ENCODE results near the gene TMIGD3.

Gene TMIGD3

DNA sequence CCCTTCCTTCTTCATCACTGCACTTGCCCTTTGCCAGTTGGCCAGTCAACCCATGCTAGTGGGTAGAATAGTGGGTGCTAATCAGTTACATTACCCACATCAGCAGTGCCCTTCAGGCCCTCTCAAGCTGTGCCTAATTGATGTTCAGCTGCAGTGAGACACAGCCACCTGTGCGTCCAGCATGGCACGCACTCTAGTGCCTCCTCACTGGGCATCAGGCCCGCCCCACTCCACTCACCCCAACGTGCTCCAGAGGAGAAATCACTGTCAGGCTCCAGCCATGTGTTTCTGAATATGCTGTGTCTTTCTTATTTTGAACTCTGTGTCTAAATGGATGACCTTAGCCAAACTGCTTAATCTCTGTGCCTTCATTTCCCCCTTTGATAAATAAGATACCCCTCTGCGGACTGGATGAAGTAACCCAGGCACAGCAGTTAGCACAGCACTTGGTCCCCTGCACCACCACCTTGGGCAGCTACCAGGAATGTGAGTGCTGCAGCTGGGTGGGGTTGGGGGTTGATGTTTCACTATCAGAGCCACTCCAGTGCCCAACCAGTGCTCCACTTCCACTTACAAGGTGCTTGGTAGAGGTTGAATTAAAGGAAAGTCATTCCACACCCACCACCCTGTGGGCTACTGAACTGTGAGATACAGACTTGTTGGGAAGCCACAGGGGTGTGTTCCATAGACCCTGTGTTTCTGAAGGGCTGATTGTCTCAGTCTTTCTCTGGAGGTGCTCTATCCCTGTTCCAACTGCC is 8.9 kb upstream of the TMIGD3 start:
- Histone ChIP-seq H2BK120ac (ENCODE audit: low read depth, low read length) (no peak overlapping the region), H3K14ac (ENCODE audit: low read length in 2 of 2) (no peak overlapping the region), H4K8ac (ENCODE audit: low read length) (no peak overlapping the region), H3K36me3 (ENCODE audit: control insufficient read depth in 1 of 2, insufficient read depth in 2 of 2, low read depth in 1 of 2, low read length in 2 of 2) (no peaks in the 10 kb centered on the region), H3K79me1 (replicated peaks; ENCODE audit: low read length, poor library complexity, severe bottlenecking) (no peaks in the 10 kb centered on the region), H2BK12ac (ENCODE audit: low read length in 2 of 2) (no peak overlapping the region), H3K4me2 (ENCODE audit: low read length, poor library complexity, severe bottlenecking) (no peak overlapping the region), H3K4ac (ENCODE audit: low read depth in 1 of 2, low read length in 2 of 2) (no peak overlapping the region), H3K18ac (ENCODE audit: low read depth in 1 of 2, low read length in 2 of 2) (no peak overlapping the region), H2BK5ac (ENCODE audit: low read depth, low read length, poor library complexity, severe bottlenecking) (no peak overlapping the region), H2BK15ac (ENCODE audit: low read depth, poor library complexity, severe bottlenecking) (no peak overlapping the region), H3K4me3 (ENCODE audit: insufficient read depth in 1 of 2, low read depth in 1 of 2, low read length in 2 of 2) (no peak overlapping the region), H3K27me3 (ENCODE audit: control insufficient read depth in 1 of 2, insufficient read depth in 1 of 2, low read length in 2 of 2) (no peaks in the 10 kb centered on the region), H3K9ac (ENCODE audit: low read length) (no peak overlapping the region), H2AFZ (ENCODE audit: low read depth, low read length) (no peak overlapping the region), H3K23ac (ENCODE audit: low read length in 2 of 2) (no peak overlapping the region), H2AK5ac (ENCODE audit: low read length, severe bottlenecking) (no peak overlapping the region), H3K27ac (ENCODE audit: low read length, poor library complexity, severe bottlenecking) (no peak overlapping the region), H4K91ac (ENCODE audit: low read length) (no peak overlapping the region), H3K4me1 (ENCODE audit: control insufficient read depth, insufficient read depth, low read depth, low read length) (peaks cover 8% of the 10 kb centered on the region), H3K9me3 (ENCODE audit: control insufficient read depth, low read length) (no peaks in the 10 kb centered on the region)
- WGBS: 80% methylated on average over 4 of the region's 5 CpGs
- no peak for DNase-seq

DNA sequence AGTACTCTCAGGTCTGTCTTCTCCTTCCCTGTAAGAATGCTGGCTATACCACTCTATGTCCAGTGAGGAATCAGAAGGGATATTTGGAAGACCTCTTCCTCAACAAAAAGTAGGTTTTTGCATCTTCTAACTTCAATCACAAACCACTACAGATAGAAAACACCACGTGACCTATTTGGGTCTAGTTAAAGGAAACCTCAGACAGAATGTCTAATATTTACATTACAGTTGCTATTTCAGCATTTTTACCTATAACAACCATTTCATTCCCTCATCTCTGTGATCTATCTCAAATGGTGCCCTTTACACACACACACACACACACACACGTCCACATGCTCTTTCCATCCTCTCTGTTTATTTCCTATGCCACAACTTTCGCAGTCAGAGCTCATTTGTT is 7.9 kb upstream of the TMIGD3 start:
- no peaks in the 10 kb centered on the region for H3K27me3 ChIP-seq (ENCODE audit: control insufficient read depth in 1 of 2, insufficient read depth in 1 of 2, low read length in 2 of 2)
- 71% methylated on average over 3 of the region's 3 CpGs for WGBS
- no peak overlapping the region for H3K9ac ChIP-seq (ENCODE audit: low read length)
- DNase-seq: no peak
- H3K23ac ChIP-seq (ENCODE audit: low read length in 2 of 2): no peak overlapping the region
- no peak overlapping the region for H2BK5ac ChIP-seq (ENCODE audit: low read depth, low read length, poor library complexity, severe bottlenecking)
- no peaks in the 10 kb centered on the region for H3K36me3 ChIP-seq (ENCODE audit: control insufficient read depth in 1 of 2, insufficient read depth in 2 of 2, low read depth in 1 of 2, low read length in 2 of 2)
- H2BK12ac ChIP-seq (ENCODE audit: low read length in 2 of 2): no peak overlapping the region
- no peak overlapping the region for H4K91ac ChIP-seq (ENCODE audit: low read length)
- no peak overlapping the region for H4K8ac ChIP-seq (ENCODE audit: low read length)
- no peak overlapping the region for H2AFZ ChIP-seq (ENCODE audit: low read depth, low read length)
- H3K18ac ChIP-seq (ENCODE audit: low read depth in 1 of 2, low read length in 2 of 2): no peak overlapping the region
- no peak overlapping the region for H3K14ac ChIP-seq (ENCODE audit: low read length in 2 of 2)
- H2AK5ac ChIP-seq (ENCODE audit: low read length, severe bottlenecking): no peak overlapping the region
- H2BK120ac ChIP-seq (ENCODE audit: low read depth, low read length): no peak overlapping the region
- H2BK15ac ChIP-seq (ENCODE audit: low read depth, poor library complexity, severe bottlenecking): no peak overlapping the region
- H3K4me2 ChIP-seq (ENCODE audit: low read length, poor library complexity, severe bottlenecking): no peak overlapping the region
- H3K9me3 ChIP-seq (ENCODE audit: control insufficient read depth, low read length): no peaks in the 10 kb centered on the region
- H3K4me3 ChIP-seq (ENCODE audit: insufficient read depth in 1 of 2, low read depth in 1 of 2, low read length in 2 of 2): no peak overlapping the region
- H3K27ac ChIP-seq (ENCODE audit: low read length, poor library complexity, severe bottlenecking): no peak overlapping the region
- peaks cover 10% of the 10 kb centered on the region for H3K4me1 ChIP-seq (ENCODE audit: control insufficient read depth, insufficient read depth, low read depth, low read length)
- no peak overlapping the region for H3K4ac ChIP-seq (ENCODE audit: low read depth in 1 of 2, low read length in 2 of 2)
- no peaks in the 10 kb centered on the region for H3K79me1 ChIP-seq (replicated peaks; ENCODE audit: low read length, poor library complexity, severe bottlenecking)

DNA sequence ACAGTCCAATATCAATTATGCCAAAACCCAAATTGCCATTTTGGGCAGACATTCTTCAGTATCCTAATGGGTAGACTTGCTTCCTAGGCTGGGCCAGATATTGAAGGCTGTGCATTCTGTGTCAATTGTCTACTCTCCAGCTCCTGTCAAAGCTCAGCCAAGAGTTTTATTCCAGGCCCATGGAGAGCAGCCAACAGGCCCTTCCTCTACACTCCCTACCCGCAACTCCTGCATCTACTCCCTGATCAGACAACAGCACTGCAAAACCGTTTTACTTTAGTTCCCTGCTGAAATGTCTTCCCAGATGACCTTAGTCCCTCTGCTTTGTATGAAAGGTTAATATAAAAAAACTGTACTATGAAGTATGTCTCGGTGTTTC is 6.6 kb upstream of the TMIGD3 start:
- DNase-seq: no peak
- H3K27me3 ChIP-seq (ENCODE audit: control insufficient read depth in 1 of 2, insufficient read depth in 1 of 2, low read length in 2 of 2): no peaks in the 10 kb centered on the region
- WGBS: 95% methylated on average over 2 of the region's 3 CpGs
- H2AK5ac ChIP-seq (ENCODE audit: low read length, severe bottlenecking): no peak overlapping the region
- H3K27ac ChIP-seq (ENCODE audit: low read length, poor library complexity, severe bottlenecking): no peak overlapping the region
- H3K9ac ChIP-seq (ENCODE audit: low read length): peak overlapping the region; percentile 24
- no peak overlapping the region for H2BK5ac ChIP-seq (ENCODE audit: low read depth, low read length, poor library complexity, severe bottlenecking)
- H3K79me1 ChIP-seq (replicated peaks; ENCODE audit: low read length, poor library complexity, severe bottlenecking): no peaks in the 10 kb centered on the region
- H2BK12ac ChIP-seq (ENCODE audit: low read length in 2 of 2): no peak overlapping the region
- no peak overlapping the region for H3K4me3 ChIP-seq (ENCODE audit: insufficient read depth in 1 of 2, low read depth in 1 of 2, low read length in 2 of 2)
- H2BK15ac ChIP-seq (ENCODE audit: low read depth, poor library complexity, severe bottlenecking): no peak overlapping the region
- no peak overlapping the region for H4K91ac ChIP-seq (ENCODE audit: low read length)
- H3K36me3 ChIP-seq (ENCODE audit: control insufficient read depth in 1 of 2, insufficient read depth in 2 of 2, low read depth in 1 of 2, low read length in 2 of 2): no peaks in the 10 kb centered on the region
- H4K8ac ChIP-seq (ENCODE audit: low read length): no peak overlapping the region
- no peak overlapping the region for H3K4me2 ChIP-seq (ENCODE audit: low read length, poor library complexity, severe bottlenecking)
- no peaks in the 10 kb centered on the region for H3K9me3 ChIP-seq (ENCODE audit: control insufficient read depth, low read length)
- no peak overlapping the region for H3K23ac ChIP-seq (ENCODE audit: low read length in 2 of 2)
- peaks cover 10% of the 10 kb centered on the region for H3K4me1 ChIP-seq (ENCODE audit: control insufficient read depth, insufficient read depth, low read depth, low read length)
- no peak overlapping the region for H3K18ac ChIP-seq (ENCODE audit: low read depth in 1 of 2, low read length in 2 of 2)
- H2AFZ ChIP-seq (ENCODE audit: low read depth, low read length): no peak overlapping the region
- no peak overlapping the region for H2BK120ac ChIP-seq (ENCODE audit: low read depth, low read length)
- peak overlapping the region in 1 of 2 experiments; percentile 24 for H3K4ac ChIP-seq (ENCODE audit: low read depth in 1 of 2, low read length in 2 of 2)
- no peak overlapping the region for H3K14ac ChIP-seq (ENCODE audit: low read length in 2 of 2)

DNA sequence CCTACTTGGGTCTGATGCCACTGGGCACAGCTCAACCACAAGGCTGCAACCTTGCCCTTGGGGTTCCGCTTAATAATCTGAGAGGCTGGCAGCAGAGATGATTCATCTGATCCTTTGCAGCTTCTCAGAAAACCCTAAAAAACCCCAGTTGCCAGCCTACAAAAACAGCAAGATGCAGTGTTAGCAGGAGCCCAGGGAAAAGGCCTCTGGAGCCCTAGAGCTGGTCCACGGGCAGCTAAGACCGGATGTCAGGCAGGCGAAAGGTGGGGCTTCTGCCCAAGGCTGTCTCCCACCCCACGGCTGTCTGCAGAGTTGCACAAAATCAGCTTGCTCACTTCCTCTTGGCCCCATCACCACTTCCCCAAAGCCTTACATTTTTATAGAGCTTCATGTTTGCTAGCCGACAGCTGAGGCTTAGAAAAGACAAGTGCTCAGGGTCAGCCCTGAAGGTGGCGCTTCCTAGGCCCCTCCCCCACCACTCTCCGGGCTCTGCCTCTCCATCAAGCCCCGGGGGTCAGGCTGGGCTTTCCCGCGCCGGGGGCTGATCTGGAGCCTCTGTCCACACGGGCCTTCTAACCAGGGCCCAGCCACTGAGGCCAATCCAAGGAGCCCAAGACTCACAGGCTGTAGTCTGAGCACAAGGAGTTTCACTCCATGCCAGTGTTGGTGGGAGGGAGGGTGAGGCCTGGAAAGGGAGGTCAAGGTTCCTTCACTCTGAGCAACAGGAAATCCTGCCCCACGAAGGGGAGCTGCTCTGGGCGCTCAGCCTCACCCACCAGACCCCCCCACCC is 4.2 kb upstream of the TMIGD3 start:
- H2BK12ac ChIP-seq (ENCODE audit: low read length in 2 of 2): peak overlapping the region; percentile 42 to 89
- H2BK5ac ChIP-seq (ENCODE audit: low read depth, low read length, poor library complexity, severe bottlenecking): peak overlapping the region; percentile 21
- peak overlapping the region; percentile 90 for H2BK120ac ChIP-seq (ENCODE audit: low read depth, low read length)
- peak overlapping the region in 1 of 2 experiments; percentile 16 for H3K23ac ChIP-seq (ENCODE audit: low read length in 2 of 2)
- H2AFZ ChIP-seq (ENCODE audit: low read depth, low read length): peak overlapping the region; percentile 48
- no peak overlapping the region for H2AK5ac ChIP-seq (ENCODE audit: low read length, severe bottlenecking)
- 11% methylated on average over 15 of the region's 15 CpGs for WGBS
- peak overlapping the region; percentile 52 to 83 for H3K4ac ChIP-seq (ENCODE audit: low read depth in 1 of 2, low read length in 2 of 2)
- H3K9me3 ChIP-seq (ENCODE audit: control insufficient read depth, low read length): no peaks in the 10 kb centered on the region
- no peaks in the 10 kb centered on the region for H3K36me3 ChIP-seq (ENCODE audit: control insufficient read depth in 1 of 2, insufficient read depth in 2 of 2, low read depth in 1 of 2, low read length in 2 of 2)
- peak overlapping the region; percentile 70 to 85 for H3K18ac ChIP-seq (ENCODE audit: low read depth in 1 of 2, low read length in 2 of 2)
- peak overlapping the region; percentile 91 for H4K8ac ChIP-seq (ENCODE audit: low read length)
- H3K4me3 ChIP-seq (ENCODE audit: insufficient read depth in 1 of 2, low read depth in 1 of 2, low read length in 2 of 2): peak overlapping the region in 1 of 2 experiments; percentile 63
- DNase-seq: no peak
- H3K27ac ChIP-seq (ENCODE audit: low read length, poor library complexity, severe bottlenecking): peak overlapping the region; percentile 70
- peak overlapping the region in 1 of 2 experiments; percentile 2 for H3K14ac ChIP-seq (ENCODE audit: low read length in 2 of 2)
- H3K9ac ChIP-seq (ENCODE audit: low read length): peak overlapping the region; percentile 89
- peaks cover 6 to 11% of the 10 kb centered on the region in 2 experiments for H3K27me3 ChIP-seq (ENCODE audit: control insufficient read depth in 1 of 2, insufficient read depth in 1 of 2, low read length in 2 of 2)
- H3K79me1 ChIP-seq (replicated peaks; ENCODE audit: low read length, poor library complexity, severe bottlenecking): no peaks in the 10 kb centered on the region
- peak overlapping the region; percentile 66 for H2BK15ac ChIP-seq (ENCODE audit: low read depth, poor library complexity, severe bottlenecking)
- H3K4me1 ChIP-seq (ENCODE audit: control insufficient read depth, insufficient read depth, low read depth, low read length): peaks cover 10% of the 10 kb centered on the region
- peak overlapping the region; percentile 26 for H3K4me2 ChIP-seq (ENCODE audit: low read length, poor library complexity, severe bottlenecking)
- peak overlapping the region; percentile 96 for H4K91ac ChIP-seq (ENCODE audit: low read length)

Data from mesenchymal stem cell (in vitro differentiated cells and primary cell).